GM23338 (cell line): Measurements from ENCODE around the gene P4HTM.

ENCODE experiments used
- CTCF ChIP-seq, 2 experiments: fragments of 200-600 bp in 1 of 2; sonication (generic) in 1 of 2; conservative IDR thresholded peaks; 2 replicates each; pipeline versions ENCODE4 v1.5.1 to v1.6.1; 2016 to 2017; ENCODE audit warnings: antibody characterized with exemption in 2 of 2, low read depth in 2 of 2, mild to moderate bottlenecking in 2 of 2, moderate library complexity in 1 of 2
- POLR2AphosphoS5 ChIP-seq: IDR thresholded peaks from 2 replicates; pipeline ENCODE4 v1.6.1; 2016; ENCODE audit warnings: antibody characterized with exemption, low read depth
- TF ChIP-seq, protein P1 (sequence below): IDR thresholded peaks from one replicate; pipeline ENCODE4 v1.6.1; 2018; ENCODE audit warnings: antibody characterized with exemption; ENCODE audit not compliant: unreplicated experiment

DNA sequence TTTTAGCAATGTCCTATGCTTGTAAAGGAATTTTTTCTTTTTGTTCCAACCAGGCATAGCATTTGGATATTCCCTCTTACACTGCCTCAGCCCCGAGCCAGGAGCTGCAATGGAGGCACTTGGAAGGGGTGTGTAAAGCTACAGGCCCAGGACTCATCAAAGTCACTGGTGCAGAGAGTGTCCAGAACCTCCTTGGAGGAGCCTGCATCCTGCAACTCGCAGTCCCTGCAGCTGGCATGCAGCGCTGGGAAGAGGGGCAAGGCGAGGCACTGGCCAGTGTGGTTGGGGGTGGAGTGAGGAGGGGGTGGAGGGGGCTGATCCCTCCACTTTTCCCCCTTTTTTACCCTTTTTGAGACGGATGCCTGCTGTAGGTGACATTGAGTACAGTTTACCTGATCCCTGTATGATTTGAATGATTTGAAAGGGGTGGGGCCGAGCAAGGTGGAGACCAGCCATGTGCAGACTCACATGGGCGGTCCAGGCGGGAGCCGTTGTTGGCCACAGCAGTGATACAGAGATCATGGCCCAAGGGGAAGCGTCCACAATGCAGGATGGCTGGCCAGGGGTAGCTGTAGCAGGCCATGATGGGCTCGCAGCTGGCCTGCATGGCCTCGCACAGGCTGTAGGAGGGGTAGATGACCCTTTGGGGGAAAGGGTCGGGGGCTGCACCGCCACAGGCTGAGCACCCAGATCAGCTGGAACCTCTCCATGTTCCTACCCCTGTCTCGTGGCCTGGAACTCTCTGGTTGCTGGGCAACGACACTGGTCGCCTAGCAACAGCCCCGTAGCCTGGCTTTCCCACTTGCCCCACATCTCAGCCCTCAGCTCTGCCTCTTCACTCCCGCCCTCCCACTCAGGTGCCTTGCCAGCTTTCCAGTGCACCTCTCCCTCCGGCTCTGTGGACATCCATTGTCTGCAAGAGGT is 7.9 kb downstream of the P4HTM start:
- TF ChIP-seq, protein P1, sequence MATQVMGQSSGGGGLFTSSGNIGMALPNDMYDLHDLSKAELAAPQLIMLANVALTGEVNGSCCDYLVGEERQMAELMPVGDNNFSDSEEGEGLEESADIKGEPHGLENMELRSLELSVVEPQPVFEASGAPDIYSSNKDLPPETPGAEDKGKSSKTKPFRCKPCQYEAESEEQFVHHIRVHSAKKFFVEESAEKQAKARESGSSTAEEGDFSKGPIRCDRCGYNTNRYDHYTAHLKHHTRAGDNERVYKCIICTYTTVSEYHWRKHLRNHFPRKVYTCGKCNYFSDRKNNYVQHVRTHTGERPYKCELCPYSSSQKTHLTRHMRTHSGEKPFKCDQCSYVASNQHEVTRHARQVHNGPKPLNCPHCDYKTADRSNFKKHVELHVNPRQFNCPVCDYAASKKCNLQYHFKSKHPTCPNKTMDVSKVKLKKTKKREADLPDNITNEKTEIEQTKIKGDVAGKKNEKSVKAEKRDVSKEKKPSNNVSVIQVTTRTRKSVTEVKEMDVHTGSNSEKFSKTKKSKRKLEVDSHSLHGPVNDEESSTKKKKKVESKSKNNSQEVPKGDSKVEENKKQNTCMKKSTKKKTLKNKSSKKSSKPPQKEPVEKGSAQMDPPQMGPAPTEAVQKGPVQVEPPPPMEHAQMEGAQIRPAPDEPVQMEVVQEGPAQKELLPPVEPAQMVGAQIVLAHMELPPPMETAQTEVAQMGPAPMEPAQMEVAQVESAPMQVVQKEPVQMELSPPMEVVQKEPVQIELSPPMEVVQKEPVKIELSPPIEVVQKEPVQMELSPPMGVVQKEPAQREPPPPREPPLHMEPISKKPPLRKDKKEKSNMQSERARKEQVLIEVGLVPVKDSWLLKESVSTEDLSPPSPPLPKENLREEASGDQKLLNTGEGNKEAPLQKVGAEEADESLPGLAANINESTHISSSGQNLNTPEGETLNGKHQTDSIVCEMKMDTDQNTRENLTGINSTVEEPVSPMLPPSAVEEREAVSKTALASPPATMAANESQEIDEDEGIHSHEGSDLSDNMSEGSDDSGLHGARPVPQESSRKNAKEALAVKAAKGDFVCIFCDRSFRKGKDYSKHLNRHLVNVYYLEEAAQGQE, result no peak
- no peak for TF ChIP-seq POLR2AphosphoS5
- TF ChIP-seq CTCF (conservative IDR thresholded peaks at IDR 0.05; ENCODE audit: low read depth in 2 of 2), result no peak
